HFFc6 (cell line): Measurements from ENCODE around the gene POLA1. TPM values are rescaled to one million over a fixed set of nuclear protein-coding genes. Genes with fewer than 3 reads are reported as not detected.

ENCODE experiments used
- DNase-seq: peaks from one replicate; pipeline ENCODE4 v3.0.0-alpha.2; 2018
- H3K27ac Mint-ChIP-seq: 2 replicates; pipeline ENCODE4 v1.8.0; 2020; ENCODE audit warnings: mild to moderate bottlenecking, mixed read lengths
- H3K27me3 Mint-ChIP-seq: 2 replicates; pipeline ENCODE4 v1.8.0; 2021; ENCODE audit warnings: mild to moderate bottlenecking, moderate library complexity, mixed read lengths; ENCODE audit not compliant: insufficient read depth
- H3K36me3 Mint-ChIP-seq: 2 replicates; pipeline ENCODE4 v1.8.0; 2021; ENCODE audit warnings: low read depth, mixed read lengths
- H3K4me1 Mint-ChIP-seq: 2 replicates; pipeline ENCODE4 v1.8.0; 2020; ENCODE audit warnings: low read depth, mixed read lengths
- H3K4me3 Mint-ChIP-seq: 2 replicates; pipeline ENCODE4 v1.8.0; 2020; ENCODE audit warnings: mild to moderate bottlenecking, moderate library complexity, mixed read lengths
- H3K9me3 Mint-ChIP-seq: 2 replicates; pipeline ENCODE4 v1.8.0; 2020; ENCODE audit warnings: mild to moderate bottlenecking, mixed read lengths
- total RNA-seq, 6 experiments: library from RNA; stranded (reverse); fragmentation: NEBNext Ultra II Directional; extraction: Animal tissue kit (Norgen Biotek cat#: 25700); gene quantifications; 2 replicates in 1 of 6; 3 replicates in 5 of 6; pipeline ENCODE4 v1.2.3, GENCODE V29; 2021
- TF ChIP-seq, protein P1 (sequence below): fragments of 200-600 bp; sonication (generic); IDR thresholded peaks from 2 replicates; pipeline ENCODE4 v1.5.0; 2021; ENCODE audit warnings: antibody characterized with exemption, mild to moderate bottlenecking

POLA1 gene
- total RNA-seq, 6 experiments from 2014 or later, result 6.5 to 12.5 (median 11.0) TPM

DNA sequence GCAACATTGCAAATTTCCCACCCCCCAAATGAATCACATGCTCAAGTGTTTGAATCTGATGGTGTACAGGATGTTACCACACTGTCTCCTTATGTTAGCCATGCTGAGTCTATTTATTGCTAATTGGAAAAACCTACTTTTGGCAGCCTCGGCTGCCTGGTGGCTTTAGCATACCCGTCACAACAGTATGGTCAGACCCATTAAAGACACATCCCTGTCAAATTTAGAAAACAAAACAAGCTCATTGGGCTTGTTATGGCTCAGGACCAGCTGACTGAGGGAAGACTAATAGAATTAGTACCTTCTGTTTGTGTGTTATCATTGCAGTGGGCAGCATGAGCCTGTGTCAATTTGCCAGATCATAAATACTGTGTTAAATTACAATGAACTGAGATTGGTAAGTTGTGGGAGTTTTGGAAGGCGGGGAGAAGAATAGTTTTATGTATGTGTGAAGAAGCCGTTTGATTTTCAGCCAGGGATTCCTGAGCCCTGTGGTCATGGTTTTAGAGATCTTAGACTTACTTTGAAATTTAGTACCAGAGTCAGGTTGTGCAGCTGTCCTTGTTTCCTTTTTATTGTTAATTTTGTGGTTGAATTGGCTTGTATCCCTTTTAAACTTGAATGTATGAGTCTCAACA lies 66.8 kb downstream of the POLA1 start:
- H3K4me3 Mint-ChIP-seq, result no peak overlapping the region; the same call in 1 of the 2 replicates
- peaks cover 1% of the 10 kb centered on the region for H3K27me3 Mint-ChIP-seq
- TF ChIP-seq, protein P1, sequence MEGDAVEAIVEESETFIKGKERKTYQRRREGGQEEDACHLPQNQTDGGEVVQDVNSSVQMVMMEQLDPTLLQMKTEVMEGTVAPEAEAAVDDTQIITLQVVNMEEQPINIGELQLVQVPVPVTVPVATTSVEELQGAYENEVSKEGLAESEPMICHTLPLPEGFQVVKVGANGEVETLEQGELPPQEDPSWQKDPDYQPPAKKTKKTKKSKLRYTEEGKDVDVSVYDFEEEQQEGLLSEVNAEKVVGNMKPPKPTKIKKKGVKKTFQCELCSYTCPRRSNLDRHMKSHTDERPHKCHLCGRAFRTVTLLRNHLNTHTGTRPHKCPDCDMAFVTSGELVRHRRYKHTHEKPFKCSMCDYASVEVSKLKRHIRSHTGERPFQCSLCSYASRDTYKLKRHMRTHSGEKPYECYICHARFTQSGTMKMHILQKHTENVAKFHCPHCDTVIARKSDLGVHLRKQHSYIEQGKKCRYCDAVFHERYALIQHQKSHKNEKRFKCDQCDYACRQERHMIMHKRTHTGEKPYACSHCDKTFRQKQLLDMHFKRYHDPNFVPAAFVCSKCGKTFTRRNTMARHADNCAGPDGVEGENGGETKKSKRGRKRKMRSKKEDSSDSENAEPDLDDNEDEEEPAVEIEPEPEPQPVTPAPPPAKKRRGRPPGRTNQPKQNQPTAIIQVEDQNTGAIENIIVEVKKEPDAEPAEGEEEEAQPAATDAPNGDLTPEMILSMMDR, result no peak
- peaks cover 19% of the 10 kb centered on the region for H3K4me1 Mint-ChIP-seq
- DNase-seq, result peak; percentile 25
- no peaks in the 10 kb centered on the region for H3K9me3 Mint-ChIP-seq
- peak overlapping the region; percentile 55 for H3K27ac Mint-ChIP-seq
- H3K36me3 Mint-ChIP-seq, result peaks cover 11% of the 10 kb centered on the region; the same call in 1 of the 2 replicates

DNA sequence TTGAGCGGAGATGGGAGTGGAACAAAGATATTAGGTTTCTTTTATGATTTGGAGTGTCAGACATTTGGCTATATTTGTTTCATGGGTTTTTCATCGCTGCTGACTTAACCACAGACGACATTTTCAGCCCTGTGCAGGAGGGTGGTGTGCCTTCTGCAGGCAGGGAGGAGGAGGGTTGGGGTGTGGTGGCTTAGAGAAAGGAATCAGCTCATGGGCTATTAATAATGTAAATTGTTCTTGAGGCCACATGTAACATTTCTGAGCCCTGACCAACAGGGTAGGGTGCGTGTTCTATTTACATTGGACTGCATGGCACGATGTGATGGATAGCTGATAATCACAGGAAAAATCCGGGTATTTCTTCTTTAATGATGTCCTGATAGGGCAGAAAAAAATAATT lies 67.6 kb downstream of the POLA1 start:
- Mint-ChIP-seq H3K27ac (no peak overlapping the region), H3K36me3 (peaks cover 11% of the 10 kb centered on the region; the same call in 1 of the 2 replicates), H3K4me1 (peaks cover 19% of the 10 kb centered on the region), H3K27me3 (peaks cover 1% of the 10 kb centered on the region), H3K9me3 (no peaks in the 10 kb centered on the region), H3K4me3 (no peak overlapping the region)
- no peak for DNase-seq
- TF ChIP-seq, protein P1, result no peak

DNA sequence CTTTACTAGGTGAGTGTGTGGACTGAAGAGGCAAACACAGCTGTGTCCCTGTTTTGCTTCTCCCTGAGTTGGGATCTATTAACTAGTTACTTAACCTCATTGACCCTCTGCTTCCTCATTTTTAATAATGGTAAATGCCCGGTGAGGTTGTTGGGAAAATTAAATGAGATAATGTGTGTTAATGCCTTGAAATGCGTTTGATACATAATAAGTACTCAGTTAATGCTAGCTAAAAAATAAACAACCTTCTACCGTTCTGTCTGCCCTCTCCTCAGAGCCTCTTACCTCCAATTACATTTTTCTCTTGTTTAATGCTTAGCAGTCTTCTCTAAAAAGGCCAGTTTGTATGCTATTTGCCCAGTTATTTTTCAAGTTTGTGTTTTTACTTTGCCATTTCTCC lies 70.3 kb downstream of the POLA1 start:
- Mint-ChIP-seq H3K27me3 (peaks cover 1% of the 10 kb centered on the region), H3K36me3 (peaks cover 11% of the 10 kb centered on the region; the same call in 1 of the 2 replicates), H3K4me1 (peaks cover 30% of the 10 kb centered on the region), H3K9me3 (no peaks in the 10 kb centered on the region), H3K27ac (no peak overlapping the region), H3K4me3 (no peak overlapping the region)
- no peak for DNase-seq
- TF ChIP-seq, protein P1, result no peak

DNA sequence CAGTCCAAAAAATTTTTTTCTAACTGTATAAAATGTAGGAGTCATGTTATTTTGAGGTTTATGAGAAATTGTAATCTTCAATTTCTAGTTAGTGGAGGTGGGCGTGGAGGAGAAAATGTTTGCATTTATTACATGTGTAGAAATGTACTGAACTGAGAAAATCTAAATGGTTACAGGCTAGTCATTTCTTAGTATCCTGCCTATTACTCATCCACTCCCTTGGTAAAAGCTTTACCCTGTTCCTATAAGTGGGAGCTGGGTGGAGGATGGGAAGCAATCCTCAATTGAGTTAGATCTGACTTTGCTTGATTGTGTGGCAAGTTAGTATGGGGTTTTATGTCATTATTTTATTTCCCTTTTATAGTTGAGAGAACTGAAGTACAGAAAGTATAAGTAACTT lies 73.8 kb downstream of the POLA1 start:
- TF ChIP-seq, protein P1, result no peak
- peaks cover 7% of the 10 kb centered on the region; the same call in 1 of the 2 replicates for H3K36me3 Mint-ChIP-seq
- no peaks in the 10 kb centered on the region for H3K9me3 Mint-ChIP-seq
- no peak overlapping the region for H3K4me3 Mint-ChIP-seq
- no peaks in the 10 kb centered on the region; the same call in 1 of the 2 replicates for H3K27me3 Mint-ChIP-seq
- peaks cover 11% of the 10 kb centered on the region for H3K4me1 Mint-ChIP-seq
- no peak overlapping the region for H3K27ac Mint-ChIP-seq
- no peak for DNase-seq

DNA sequence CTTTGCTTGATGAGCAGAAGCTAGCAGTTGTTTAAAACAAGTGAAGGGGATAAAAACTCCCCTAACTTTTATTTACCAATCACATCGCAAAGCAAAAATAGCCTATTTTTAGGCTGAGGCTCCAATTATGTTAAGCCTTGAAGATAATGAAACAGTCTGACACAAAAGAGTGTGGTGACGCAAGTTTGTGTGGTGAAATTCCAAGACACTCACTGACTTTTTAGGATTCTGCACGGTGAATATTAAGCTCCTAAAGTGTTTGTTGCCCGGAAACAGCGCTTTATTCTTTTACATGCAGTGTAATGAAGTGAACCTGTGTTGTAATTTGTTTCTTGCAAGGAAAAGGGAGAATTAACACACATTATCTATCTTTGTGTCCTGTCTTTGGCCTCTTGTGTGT lies 74.8 kb downstream of the POLA1 start:
- no peak for DNase-seq
- Mint-ChIP-seq H3K9me3 (no peaks in the 10 kb centered on the region), H3K27ac (no peak overlapping the region), H3K4me3 (no peak overlapping the region), H3K4me1 (peaks cover 11% of the 10 kb centered on the region), H3K27me3 (no peaks in the 10 kb centered on the region), H3K36me3 (0 out of 2 replicates have a peak, but pooled peaks cover under 1% of the 10 kb centered on the region)
- TF ChIP-seq, protein P1, result no peak
